Nephron progenitor cell (in vitro differentiated cells): ENCODE results near the gene STK11.

Experiments used
- DNase-seq: peaks from one replicate; pipeline ENCODE4 v3.0.0; 2021
- H3K27ac Mint-ChIP-seq: 2 replicates; pipeline ENCODE4 v1.8.0; 2021; ENCODE audit warnings: mild to moderate bottlenecking, moderate library complexity, mixed read lengths
- H3K27me3 Mint-ChIP-seq: 2 replicates; pipeline ENCODE4 v1.8.0; 2021; ENCODE audit warnings: mild to moderate bottlenecking, low read depth, mixed read lengths; ENCODE audit not compliant: poor library complexity
- H3K36me3 Mint-ChIP-seq: 2 replicates; pipeline ENCODE4 v1.8.0; 2021; ENCODE audit warnings: low read depth, mixed read lengths
- H3K4me1 Mint-ChIP-seq: 2 replicates; pipeline ENCODE4 v1.8.0; 2021; ENCODE audit warnings: mixed read lengths
- H3K4me3 Mint-ChIP-seq: 2 replicates; pipeline ENCODE4 v1.8.0; 2021; ENCODE audit warnings: mild to moderate bottlenecking, moderate library complexity, mixed read lengths
- H3K9me3 Mint-ChIP-seq: 2 replicates; pipeline ENCODE4 v1.8.0; 2021; ENCODE audit warnings: mild to moderate bottlenecking, moderate library complexity, mixed read lengths
- CTCF ChIP-seq: fragments of 200-600 bp; sonication (generic); IDR thresholded peaks from 2 replicates; pipeline ENCODE4 v1.5.0; 2021; ENCODE audit warnings: antibody characterized with exemption

STK11 gene

DNA sequence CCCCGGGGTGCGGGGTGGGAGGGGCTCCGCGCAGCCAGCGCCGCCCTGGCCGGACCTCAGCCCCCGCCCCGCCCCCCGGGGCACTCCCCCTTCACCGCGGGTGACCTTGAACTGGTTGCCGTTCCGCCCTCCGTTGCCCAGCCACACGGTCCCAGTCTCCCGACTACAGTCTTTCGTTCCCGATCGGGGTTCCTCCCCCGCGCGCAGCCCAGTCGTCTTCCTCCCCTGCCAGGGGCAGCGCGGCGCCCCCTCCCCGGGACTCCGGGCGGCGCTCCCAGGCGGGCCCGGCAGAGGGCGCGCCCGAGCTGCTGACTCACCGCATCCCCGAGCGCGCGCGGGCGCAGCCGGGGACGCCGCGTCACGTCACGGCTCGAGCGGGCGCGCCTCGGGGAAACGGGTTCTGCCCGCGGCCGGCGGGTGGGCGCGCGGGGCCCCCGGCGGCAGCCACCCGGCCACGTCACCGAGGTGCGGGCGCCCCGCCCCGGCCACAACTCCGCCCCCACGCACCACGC, 43.3 kb downstream of the STK11 start:
- peak; percentile 48 for TF ChIP-seq CTCF
- no peak overlapping the region for H3K27ac Mint-ChIP-seq
- no peaks in the 10 kb centered on the region for H3K9me3 Mint-ChIP-seq
- peak; percentile 87 for DNase-seq
- H3K4me1 Mint-ChIP-seq = peaks cover 15% of the 10 kb centered on the region
- peaks cover 4% of the 10 kb centered on the region for H3K36me3 Mint-ChIP-seq
- H3K27me3 Mint-ChIP-seq = no peaks in the 10 kb centered on the region
- H3K4me3 Mint-ChIP-seq = peak overlapping the region; percentile 82

GRCh38 chr19:1249298-1249989, 43.9 kb downstream of the STK11 start:
- H3K4me1 Mint-ChIP-seq = peaks cover 14% of the 10 kb centered on the region
- no peak for TF ChIP-seq CTCF
- DNase-seq = peak; percentile 95
- peak overlapping the region; percentile 87 for H3K4me3 Mint-ChIP-seq
- peak overlapping the region; percentile 95 for H3K27ac Mint-ChIP-seq
- H3K36me3 Mint-ChIP-seq = peaks cover 5% of the 10 kb centered on the region
- H3K9me3 Mint-ChIP-seq = no peaks in the 10 kb centered on the region
- H3K27me3 Mint-ChIP-seq = no peaks in the 10 kb centered on the region

GRCh38 chr19:1249990-1250436, 44.4 kb downstream of the STK11 start:
- TF ChIP-seq CTCF = no peak
- Mint-ChIP-seq H3K27ac (no peak overlapping the region), H3K4me3 (peak overlapping the region; percentile 87), H3K36me3 (peaks cover 11% of the 10 kb centered on the region), H3K27me3 (no peaks in the 10 kb centered on the region), H3K4me1 (peaks cover 16% of the 10 kb centered on the region), H3K9me3 (no peaks in the 10 kb centered on the region)
- no peak for DNase-seq

GRCh38 chr19:1250437-1251260, 45.1 kb downstream of the STK11 start:
- Mint-ChIP-seq H3K9me3 (no peaks in the 10 kb centered on the region), H3K27me3 (no peaks in the 10 kb centered on the region), H3K4me1 (peaks cover 17% of the 10 kb centered on the region), H3K36me3 (peaks cover 14% of the 10 kb centered on the region), H3K4me3 (peak overlapping the region; percentile 93), H3K27ac (peak overlapping the region; percentile 77)
- peak; percentile 82 for DNase-seq
- TF ChIP-seq CTCF = no peak

DNA sequence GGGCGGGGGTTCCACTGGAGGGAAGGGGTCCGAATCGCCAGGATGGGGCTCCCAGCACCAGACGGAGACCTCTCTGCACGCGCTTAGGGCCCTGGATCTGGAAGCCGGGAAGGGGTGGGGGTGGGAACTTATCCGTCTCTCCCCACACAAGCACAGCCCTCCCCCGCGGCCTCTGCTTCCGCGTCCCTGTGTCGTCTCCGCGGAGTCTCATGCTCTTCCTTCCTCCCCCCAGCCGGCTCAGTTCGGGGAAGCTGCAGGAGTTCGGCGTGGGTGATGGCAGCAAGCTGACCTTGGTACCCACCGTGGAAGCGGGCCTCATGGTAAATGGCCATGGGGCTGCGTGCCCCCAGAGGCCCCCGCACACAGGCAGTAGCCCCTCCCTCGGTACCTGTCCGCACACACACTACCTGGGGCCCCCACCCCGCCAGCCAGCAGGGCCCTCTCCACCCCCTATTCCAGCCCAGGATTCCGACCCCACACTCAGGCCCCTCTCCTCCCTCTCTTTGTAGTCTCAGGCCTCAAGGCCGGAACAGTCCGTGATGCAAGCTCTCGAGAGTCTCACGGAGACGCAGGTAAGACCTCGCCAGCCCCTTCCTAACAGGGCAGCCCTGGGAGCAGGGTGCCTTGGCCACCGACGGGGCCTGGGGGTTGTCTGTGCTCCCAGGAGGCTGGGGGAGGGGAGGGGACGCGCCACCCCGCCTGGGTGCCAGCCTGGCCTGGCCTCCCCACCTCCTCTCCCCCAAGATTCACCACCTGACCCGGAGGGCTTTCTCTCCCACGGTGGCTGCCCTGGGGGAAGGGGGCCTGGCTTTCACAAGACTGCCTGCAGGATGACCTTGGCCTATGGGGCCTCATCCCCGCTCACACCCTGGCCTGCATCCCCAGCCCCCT, 46.0 kb downstream of the STK11 start:
- peak overlapping the region; percentile 77 for H3K27ac Mint-ChIP-seq
- H3K9me3 Mint-ChIP-seq = no peaks in the 10 kb centered on the region
- peaks cover 22% of the 10 kb centered on the region for H3K4me1 Mint-ChIP-seq
- no peaks in the 10 kb centered on the region for H3K27me3 Mint-ChIP-seq
- TF ChIP-seq CTCF = no peak
- peaks cover 14% of the 10 kb centered on the region for H3K36me3 Mint-ChIP-seq
- DNase-seq = peak; percentile 49
- H3K4me3 Mint-ChIP-seq = peak overlapping the region; percentile 93
